ENCODE results near the gene ZNF724.

The ZNF724 gene

DNA sequence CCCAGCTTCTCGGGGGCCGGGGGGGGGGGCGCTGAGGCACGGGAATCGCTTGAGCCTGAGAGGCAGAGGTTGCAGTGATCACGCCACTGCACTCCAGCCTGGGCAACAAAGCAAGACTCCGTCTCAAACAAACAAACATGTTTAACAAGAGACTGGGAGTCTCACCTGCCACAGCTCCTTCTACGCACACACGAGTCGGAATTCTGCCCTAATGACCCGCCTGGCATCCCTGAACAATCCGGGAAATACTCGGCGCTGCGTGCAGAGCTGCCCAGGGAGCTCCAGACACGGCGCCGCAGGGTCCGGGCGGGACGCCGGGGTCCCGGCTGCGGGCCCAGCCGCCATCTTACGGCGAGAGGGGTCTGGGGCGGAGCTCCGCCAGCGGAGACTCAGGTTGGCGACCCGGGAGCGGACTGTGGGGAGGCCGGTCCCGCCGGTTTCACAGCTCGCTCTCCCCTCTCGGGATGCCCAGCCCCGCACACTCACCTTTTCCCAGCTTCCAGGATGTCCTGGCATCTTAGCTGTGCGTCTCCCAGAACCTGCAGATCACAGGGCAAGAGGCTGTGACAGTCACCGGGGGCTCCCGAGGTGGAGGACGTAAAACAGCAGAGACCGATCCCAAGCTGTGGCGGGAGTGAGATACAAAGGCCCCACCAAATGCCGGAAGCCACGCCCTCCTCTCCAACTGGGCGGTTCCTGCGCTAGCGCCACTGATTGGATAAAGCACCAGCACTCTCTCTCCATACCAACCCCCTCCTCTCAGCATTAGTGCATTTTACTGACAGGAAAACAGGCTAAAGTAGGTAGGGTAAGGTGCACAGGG lies 23.6 kb upstream of the ZNF724 start:
- TF ChIP-seq PAX5 (IDR thresholded peaks at IDR 0.05; ENCODE audit: insufficient read depth, low read length, severe bottlenecking) (no peak), POLR2AphosphoS5 (IDR thresholded peaks at IDR 0.05; ENCODE audit: low read depth, low read length) (peak; percentile 88), TAF1 (IDR thresholded peaks at IDR 0.05; ENCODE audit: low read depth, low read length) (peak; percentile 50; the same call in 1 of the 2 replicates), POLR2A (IDR thresholded peaks at IDR 0.05; ENCODE audit: low read depth, low read length) (peak; percentile 81), SPI1 (IDR thresholded peaks at IDR 0.05; ENCODE audit: low read depth, low read length) (no peak), POU2F2 (IDR thresholded peaks at IDR 0.05; ENCODE audit: low read depth, low read length) (no peak)
- DNase-seq (ENCODE audit: insufficient read length, low spot score) = peak; percentile 79
- peak; percentile 92 for FAIRE-seq

GRCh38 chr19:23273022-23273589 lies 22.9 kb upstream of the ZNF724 start:
- no peak for FAIRE-seq
- no peak for TF ChIP-seq SPI1 (IDR thresholded peaks at IDR 0.05; ENCODE audit: low read depth, low read length)
- no peak for TF ChIP-seq POLR2A (IDR thresholded peaks at IDR 0.05; ENCODE audit: low read depth, low read length)
- TF ChIP-seq PAX5 (IDR thresholded peaks at IDR 0.05; ENCODE audit: insufficient read depth, low read length, severe bottlenecking) = no peak
- TF ChIP-seq TAF1 (IDR thresholded peaks at IDR 0.05; ENCODE audit: low read depth, low read length) = no peak
- DNase-seq (ENCODE audit: insufficient read length, low spot score) = no peak

DNA sequence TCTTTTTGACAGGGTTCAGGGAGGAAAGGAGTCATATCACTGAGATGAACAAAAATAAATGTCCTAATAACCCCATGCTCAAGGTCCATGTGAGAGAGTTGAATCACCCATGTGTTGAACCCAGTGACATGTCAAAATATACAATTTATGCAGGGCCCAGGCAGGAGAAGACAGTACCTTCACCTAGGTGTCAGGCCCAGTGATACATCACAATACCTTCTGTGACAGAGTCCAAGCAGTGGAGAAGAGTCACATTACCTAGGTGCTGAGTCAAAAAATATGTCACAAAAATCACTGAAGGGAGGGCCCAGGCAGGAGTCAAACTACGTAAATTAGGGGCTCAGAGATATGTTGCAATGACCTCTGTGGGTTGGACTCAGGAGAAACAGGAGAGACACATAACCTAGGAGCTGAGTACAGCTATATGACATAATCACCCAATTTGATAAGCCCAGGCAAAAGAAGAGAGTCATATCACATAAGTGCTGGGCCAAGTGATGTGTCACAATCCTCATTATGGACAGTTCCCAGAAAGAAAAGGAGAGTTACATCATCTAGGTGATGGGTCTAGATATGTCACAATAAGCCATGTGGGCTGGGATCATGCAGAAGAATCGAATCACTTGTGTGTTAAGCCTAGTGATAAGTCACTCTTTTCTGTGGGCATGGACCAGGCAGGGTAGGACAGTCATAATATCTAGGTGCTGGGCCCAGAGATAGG lies 13.8 kb upstream of the ZNF724 start:
- no peak for FAIRE-seq
- DNase-seq (ENCODE audit: insufficient read length, low spot score) = no peak
- TF ChIP-seq POLR2A (IDR thresholded peaks at IDR 0.05; ENCODE audit: low read depth, low read length) (no peak), TAF1 (IDR thresholded peaks at IDR 0.05; ENCODE audit: low read depth, low read length) (no peak), POLR2AphosphoS5 (IDR thresholded peaks at IDR 0.05; ENCODE audit: low read depth, low read length) (no peak), SPI1 (IDR thresholded peaks at IDR 0.05; ENCODE audit: low read depth, low read length) (no peak), PAX5 (IDR thresholded peaks at IDR 0.05; ENCODE audit: insufficient read depth, low read length, severe bottlenecking) (no peak), POU2F2 (IDR thresholded peaks at IDR 0.05; ENCODE audit: low read depth, low read length) (no peak)

- FAIRE-seq (no peak), DNase-seq (ENCODE audit: insufficient read length, low spot score) (no peak)
- TF ChIP-seq TAF1 (IDR thresholded peaks at IDR 0.05; ENCODE audit: low read depth, low read length) (no peak), POLR2AphosphoS5 (IDR thresholded peaks at IDR 0.05; ENCODE audit: low read depth, low read length) (no peak), POU2F2 (IDR thresholded peaks at IDR 0.05; ENCODE audit: low read depth, low read length) (no peak), SPI1 (IDR thresholded peaks at IDR 0.05; ENCODE audit: low read depth, low read length) (no peak), POLR2A (IDR thresholded peaks at IDR 0.05; ENCODE audit: low read depth, low read length) (no peak), PAX5 (IDR thresholded peaks at IDR 0.05; ENCODE audit: insufficient read depth, low read length, severe bottlenecking) (no peak)
Measured at GRCh38 chr19:23263396-23263795, 13.2 kb upstream of the ZNF724 start.

DNA sequence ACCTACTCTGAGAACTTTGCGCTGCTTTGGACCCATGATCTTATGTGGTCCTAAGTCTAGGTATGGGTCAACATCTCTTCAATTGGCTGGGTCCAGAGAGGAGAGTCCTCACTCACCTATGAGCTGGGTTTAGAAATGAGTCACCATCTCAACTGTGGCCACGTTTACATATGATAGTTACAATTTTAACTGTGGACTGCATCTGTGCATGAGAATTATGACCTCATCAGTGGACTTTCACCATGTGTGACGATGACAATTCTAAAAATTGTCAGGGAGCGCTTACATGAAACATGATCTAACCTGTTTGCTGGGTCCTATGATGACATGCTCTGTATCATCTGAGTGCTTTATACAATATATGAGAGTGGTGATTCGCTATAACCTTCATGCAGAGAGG lies 12.7 kb upstream of the ZNF724 start:
- TF ChIP-seq SPI1 (IDR thresholded peaks at IDR 0.05; ENCODE audit: low read depth, low read length) = no peak
- no peak for TF ChIP-seq POU2F2 (IDR thresholded peaks at IDR 0.05; ENCODE audit: low read depth, low read length)
- TF ChIP-seq POLR2A (IDR thresholded peaks at IDR 0.05; ENCODE audit: low read depth, low read length) = 0 out of 2 replicates have a peak, but pooled peaks have one; percentile 19
- no peak for TF ChIP-seq POLR2AphosphoS5 (IDR thresholded peaks at IDR 0.05; ENCODE audit: low read depth, low read length)
- no peak for DNase-seq (ENCODE audit: insufficient read length, low spot score)
- FAIRE-seq = no peak

- no peak for FAIRE-seq
- TF ChIP-seq POLR2AphosphoS5 (IDR thresholded peaks at IDR 0.05; ENCODE audit: low read depth, low read length) = no peak
Measured at GRCh38 chr19:23261496-23262020, 11.4 kb upstream of the ZNF724 start.

DNA sequence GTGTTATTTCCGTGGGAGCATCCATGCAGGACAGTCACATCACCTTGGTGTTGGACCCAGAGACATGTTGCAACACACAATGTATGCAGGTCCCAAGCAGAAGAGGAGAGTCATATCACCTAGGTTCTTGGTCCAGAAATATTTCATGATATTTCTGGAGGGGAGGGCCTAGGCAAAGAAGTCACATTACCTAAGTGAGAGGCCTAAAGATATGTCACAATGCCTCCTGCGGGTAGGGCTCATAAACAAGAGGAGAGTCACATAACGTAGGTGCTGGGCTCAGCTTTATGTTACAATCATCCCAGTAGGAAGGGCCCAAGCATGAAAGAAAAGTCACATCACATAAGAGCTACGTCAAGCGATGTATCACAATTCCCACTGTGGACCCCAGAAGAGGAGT lies 10.8 kb upstream of the ZNF724 start:
- DNase-seq (ENCODE audit: insufficient read length, low spot score) = no peak
- TF ChIP-seq POLR2AphosphoS5 (IDR thresholded peaks at IDR 0.05; ENCODE audit: low read depth, low read length) = no peak
- TF ChIP-seq PAX5 (IDR thresholded peaks at IDR 0.05; ENCODE audit: insufficient read depth, low read length, severe bottlenecking) = no peak
- TF ChIP-seq TAF1 (IDR thresholded peaks at IDR 0.05; ENCODE audit: low read depth, low read length) = no peak
- TF ChIP-seq POU2F2 (IDR thresholded peaks at IDR 0.05; ENCODE audit: low read depth, low read length) = no peak
- no peak for TF ChIP-seq SPI1 (IDR thresholded peaks at IDR 0.05; ENCODE audit: low read depth, low read length)
- TF ChIP-seq POLR2A (IDR thresholded peaks at IDR 0.05; ENCODE audit: low read depth, low read length) = no peak
- no peak for FAIRE-seq

More at GRCh38 chr19:23261496-23262020, 11.4 kb upstream of the ZNF724 start:
- DNase-seq (ENCODE audit: insufficient read length, low spot score) = no peak

GRCh38 chr19:23259961-23260360 lies 9.8 kb upstream of the ZNF724 start:
- FAIRE-seq (no peak), DNase-seq (ENCODE audit: insufficient read length, low spot score) (no peak)
- TF ChIP-seq POLR2AphosphoS5 (IDR thresholded peaks at IDR 0.05; ENCODE audit: low read depth, low read length) (no peak), PAX5 (IDR thresholded peaks at IDR 0.05; ENCODE audit: insufficient read depth, low read length, severe bottlenecking) (no peak), POLR2A (IDR thresholded peaks at IDR 0.05; ENCODE audit: low read depth, low read length) (no peak), SPI1 (IDR thresholded peaks at IDR 0.05; ENCODE audit: low read depth, low read length) (no peak), POU2F2 (IDR thresholded peaks at IDR 0.05; ENCODE audit: low read depth, low read length) (no peak), TAF1 (IDR thresholded peaks at IDR 0.05; ENCODE audit: low read depth, low read length) (no peak)

- TF ChIP-seq POLR2AphosphoS5 (IDR thresholded peaks at IDR 0.05; ENCODE audit: low read depth, low read length) (no peak), TAF1 (IDR thresholded peaks at IDR 0.05; ENCODE audit: low read depth, low read length) (no peak), POU2F2 (IDR thresholded peaks at IDR 0.05; ENCODE audit: low read depth, low read length) (no peak), PAX5 (IDR thresholded peaks at IDR 0.05; ENCODE audit: insufficient read depth, low read length, severe bottlenecking) (no peak), POLR2A (IDR thresholded peaks at IDR 0.05; ENCODE audit: low read depth, low read length) (no peak), SPI1 (IDR thresholded peaks at IDR 0.05; ENCODE audit: low read depth, low read length) (no peak)
- no peak for FAIRE-seq
- no peak for DNase-seq (ENCODE audit: insufficient read length, low spot score)
Measured at GRCh38 chr19:23255700-23256099, 5.5 kb upstream of the ZNF724 start.

Measured in GM12891 (cell line).